SK-N-SH (cell line): ENCODE results near the gene ATL3. TPM values are rescaled to one million over a fixed set of nuclear protein-coding genes. Genes with fewer than 3 reads are reported as not detected.

ENCODE experiments used
- CTCF ChIA-PET: fragments of 300-600, 350-600 bp; formaldehyde crosslinking; extraction: SDS; loops from one replicate; lab custom pipeline; 2021; lab: Yijun Ruan, JAX
- POLR2A ChIA-PET: fragments of 350-600 bp; sonication (Branson Sonifier 250); formaldehyde crosslinking; extraction: SDS; loops from one replicate; lab custom pipeline; 2020; ENCODE audit warnings: antibody characterized with exemption, inconsistent platforms; lab: Yijun Ruan, JAX
- DNase-seq: peaks from one replicate; pipeline ENCODE4 v3.0.0; 2012
- H2AFZ ChIP-seq: fragments of 200-600 bp; sonication (generic); 2 replicates; pipeline ENCODE4 v1.8.1; 2016; ENCODE audit warnings: antibody characterized with exemption, mild to moderate bottlenecking, low read depth
- H3F3A ChIP-seq: fragments of 200-600 bp; sonication (generic); replicated peaks from 2 replicates; pipeline ENCODE3; 2016; ENCODE audit warnings: antibody characterized with exemption, mild to moderate bottlenecking; ENCODE audit not compliant: insufficient read depth
- H3K27ac ChIP-seq, 2 experiments: fragments of 200-500 bp in 1 of 2; fragments of 200-600 bp in 1 of 2; sonication (Bioruptor generic) in 1 of 2; sonication (generic), shearing (Covaris generic) in 1 of 2; 2 replicates each; pipeline versions ENCODE4 v1.5.1 to v1.6.1; 2014 to 2016; ENCODE audit warnings: low read depth in 2 of 2, inconsistent platforms in 1 of 2, low read length in 1 of 2, mild to moderate bottlenecking in 1 of 2, mixed read lengths in 1 of 2
- H3K27me3 ChIP-seq: fragments of 200-600 bp; sonication (generic), shearing (Covaris generic); 2 replicates; pipeline ENCODE4 v1.6.1; 2016; ENCODE audit warnings: mixed run types; ENCODE audit not compliant: insufficient read depth
- H3K36me3 ChIP-seq, 2 experiments: fragments of 200-500 bp in 1 of 2; fragments of 200-600 bp in 1 of 2; sonication (Bioruptor generic) in 1 of 2; sonication (generic) in 1 of 2; replicated peaks in 1 of 2; 2 replicates each; pipeline versions ENCODE3 to v1.5.1; 2014 to 2016; ENCODE audit warnings: low read length in 1 of 2, mild to moderate bottlenecking in 1 of 2; ENCODE audit not compliant: insufficient read depth in 2 of 2, control insufficient read depth in 1 of 2
- H3K4me1 ChIP-seq, 2 experiments: fragments of 200-500 bp in 1 of 2; fragments of 200-600 bp in 1 of 2; sonication (Bioruptor generic) in 1 of 2; sonication (generic), shearing (Covaris generic) in 1 of 2; 2 replicates each; pipeline versions ENCODE4 v1.5.1 to v1.6.1; 2014 to 2016; ENCODE audit warnings: low read depth in 1 of 2, low read length in 1 of 2, mixed run types in 1 of 2; ENCODE audit not compliant: insufficient read depth in 2 of 2, control insufficient read depth in 1 of 2
- H3K4me2 ChIP-seq: fragments of 200-600 bp; sonication (generic), shearing (Covaris generic); 2 replicates; pipeline ENCODE4 v1.6.1; 2017; ENCODE audit warnings: mixed run types
- H3K4me3 ChIP-seq, 2 experiments: fragments of 200-500 bp in 1 of 2; fragments of 200-600 bp in 1 of 2; sonication (Bioruptor generic) in 1 of 2; sonication (generic), shearing (Covaris generic) in 1 of 2; 2 replicates each; pipeline versions ENCODE4 v1.5.1 to v1.8.1; 2014 to 2016; ENCODE audit warnings: low read depth in 2 of 2, inconsistent platforms in 1 of 2, low read length in 1 of 2, mild to moderate bottlenecking in 1 of 2, mixed read lengths in 1 of 2, moderate library complexity in 1 of 2
- H3K79me2 ChIP-seq: fragments of 200-600 bp; sonication (generic); 2 replicates; pipeline ENCODE4 v1.8.1; 2017; ENCODE audit warnings: mild to moderate bottlenecking; ENCODE audit not compliant: insufficient read depth
- H3K9ac ChIP-seq: fragments of 200-600 bp; sonication (generic); 2 replicates; pipeline ENCODE4 v1.6.1; 2017; ENCODE audit warnings: mixed run types
- H3K9me2 ChIP-seq: fragments of 200-600 bp; sonication (generic); 2 replicates; pipeline ENCODE4 v1.6.1; 2017; ENCODE audit warnings: mixed run types
- H3K9me3 ChIP-seq: fragments of 200-600 bp; sonication (generic); 2 replicates; pipeline ENCODE4 v1.6.1; 2017; ENCODE audit warnings: mixed run types, mild to moderate bottlenecking, moderate library complexity
- H4K20me1 ChIP-seq: fragments of 200-600 bp; sonication (generic); 2 replicates; pipeline ENCODE4 v1.6.1; 2017; ENCODE audit warnings: mild to moderate bottlenecking, mixed run types; ENCODE audit not compliant: insufficient read depth
- CHD2 ChIP-seq: fragments of 150-350 bp; IDR thresholded peaks from 2 replicates; pipeline ENCODE4 v1.6.1; 2018; ENCODE audit warnings: low read length; ENCODE audit not compliant: partially characterized antibody
- CTCF ChIP-seq: fragments of 200-600 bp; sonication (generic); IDR thresholded peaks from 2 replicates; pipeline ENCODE4 v1.6.1; 2017; ENCODE audit warnings: antibody characterized with exemption, mild to moderate bottlenecking, moderate library complexity
- FOSL2 ChIP-seq: IDR thresholded peaks from 2 replicates; pipeline ENCODE4 v1.4.0; 2012; ENCODE audit warnings: low read depth, mild to moderate bottlenecking, moderate library complexity, borderline replicate concordance
- FOXJ3 ChIP-seq: sonication (generic); formaldehyde crosslinking; IDR thresholded peaks from 2 replicates; pipeline ENCODE4 v1.5.1; 2020; ENCODE audit warnings: mild to moderate bottlenecking, missing genetic modification reagents
- GABPA ChIP-seq: IDR thresholded peaks from 2 replicates; pipeline ENCODE4 v1.4.0; 2012; ENCODE audit warnings: low read depth, mild to moderate bottlenecking
- GATA2 ChIP-seq: sonication (generic); formaldehyde crosslinking; IDR thresholded peaks from 2 replicates; pipeline ENCODE4 v1.5.0; 2020; ENCODE audit warnings: mild to moderate bottlenecking, missing genetic modification reagents
- JUND ChIP-seq: IDR thresholded peaks from 2 replicates; pipeline ENCODE4 v1.4.0; 2012
- MXI1 ChIP-seq: IDR thresholded peaks from 2 replicates; pipeline ENCODE4 v1.6.1; 2012; ENCODE audit warnings: mild to moderate bottlenecking, low read depth, low read length, improper control_type of control experiment
- POLR2AphosphoS5 ChIP-seq: IDR thresholded peaks from 2 replicates; pipeline ENCODE4 v1.6.1; 2012; ENCODE audit warnings: low read depth, low read length
- REST ChIP-seq: IDR thresholded peaks from 2 replicates; pipeline ENCODE4 v1.6.1; 2012; ENCODE audit warnings: mild to moderate bottlenecking, low read depth, low read length, moderate library complexity
- RXRA ChIP-seq: IDR thresholded peaks from 2 replicates; pipeline ENCODE4 v1.4.0; 2012; ENCODE audit warnings: low read depth, mild to moderate bottlenecking, borderline replicate concordance
- SIN3A ChIP-seq: IDR thresholded peaks from 2 replicates; pipeline ENCODE4 v1.6.1; 2012; ENCODE audit warnings: low read depth, mild to moderate bottlenecking, low read length, moderate library complexity, borderline replicate concordance
- TAF1 ChIP-seq: IDR thresholded peaks from 2 replicates; pipeline ENCODE4 v1.6.1; 2012; ENCODE audit warnings: low read depth, mild to moderate bottlenecking, low read length, moderate library complexity, borderline replicate concordance
- TCF12 ChIP-seq: IDR thresholded peaks from 2 replicates; pipeline ENCODE4 v1.4.0; 2012
- TEAD4 ChIP-seq: IDR thresholded peaks from 2 replicates; pipeline ENCODE4 v1.4.0; 2012; ENCODE audit warnings: mild to moderate bottlenecking, borderline replicate concordance; ENCODE audit not compliant: insufficient read depth
- USF1 ChIP-seq: IDR thresholded peaks from 2 replicates; pipeline ENCODE4 v1.4.0; 2012; ENCODE audit warnings: low read depth, borderline replicate concordance
- USF2 ChIP-seq: fragments of 150-350 bp; IDR thresholded peaks from 2 replicates; pipeline ENCODE4 v1.6.1; 2017; ENCODE audit warnings: antibody characterized with exemption, low read length, low read depth, borderline replicate concordance
- YY1 ChIP-seq: IDR thresholded peaks from 2 replicates; pipeline ENCODE4 v1.4.0; 2012; ENCODE audit warnings: low read depth, mild to moderate bottlenecking
- WGBS: methylation state at CpG from one replicate; pipeline ENCODE4 v1.1.6; 2017; ENCODE audit warnings: low lambda C conversion rate; 5-methylcytosine and 5-hydroxymethylcytosine counted together
- polyA plus RNA-seq, 3 experiments: library from polyadenylated mRNA; depleted of rRNA; stranded (reverse); fragments of >200 nt; gene quantifications; 2 replicates each; pipeline ENCODE4 v1.2.3, GENCODE V29; 2012

Gene ATL3
- polyA plus RNA-seq, 1 of the 3 experiments (the other 2 are of a cell fraction), result 13.1 TPM

- Histone ChIP-seq H2AFZ (no peak overlapping the region), H3K4me1 (peaks cover 0 to 35% of the 10 kb centered on the region in 2 experiments; a peak in 3 of 4 replicates), H3F3A (peaks cover 19% of the 10 kb centered on the region), H3K9me3 (no peaks in the 10 kb centered on the region), H3K9me2 (no peaks in the 10 kb centered on the region), H3K9ac (no peak overlapping the region), H3K27me3 (no peaks in the 10 kb centered on the region), H3K4me3 (no peak overlapping the region), H4K20me1 (peaks cover 67% of the 10 kb centered on the region), H3K27ac (peak overlapping the region; percentile 7 to 74; a peak in 3 of 4 replicates), H3K79me2 (peaks cover 99% of the 10 kb centered on the region), H3K4me2 (peak overlapping the region; percentile 44; the same call in 1 of the 2 replicates), H3K36me3 (peaks cover 0 to 15% of the 10 kb centered on the region in 2 experiments)
- ChIA-PET CTCF (interaction anchor here (1.1 to 1.5 kb wide), 2 partner anchors 9 to 19 kb away, joined by 3 to 4 read pairs; no protein-coding TSS in a partner anchor), POLR2A (no interaction called here)
- 0% methylated on average over 1 of the region's 1 CpG for WGBS
- 0 out of 2 replicates have a peak, but pooled peaks have one; percentile 15 for TF ChIP-seq RXRA
- no peak for TF ChIP-seq CHD2
- no peak for TF ChIP-seq GABPA
- no peak for TF ChIP-seq MXI1
- no peak for TF ChIP-seq TAF1
- no peak for TF ChIP-seq TEAD4
- no peak for TF ChIP-seq CTCF
- TF ChIP-seq SIN3A, result 0 out of 2 replicates have a peak, but pooled peaks have one; percentile 33
- peak; percentile 64; the same call in 1 of the 2 replicates for TF ChIP-seq FOSL2
- no peak for TF ChIP-seq USF1
- no peak for TF ChIP-seq USF2
- peak; percentile 78 for TF ChIP-seq YY1
- no peak for TF ChIP-seq GATA2 (CRISPR knock-in tag)
- TF ChIP-seq REST, result 0 out of 2 replicates have a peak, but pooled peaks have one; percentile 33
- TF ChIP-seq FOXJ3 (CRISPR knock-in tag), result no peak
- TF ChIP-seq JUND, result peak; percentile 58
- TF ChIP-seq TCF12, result peak; percentile 47
- TF ChIP-seq POLR2AphosphoS5, result peak; percentile 43; the same call in 1 of the 2 replicates
- DNase-seq, result no peak
Measured at GRCh38 chr11:63663809-63664208, 7.4 kb downstream of the ATL3 start.
